Right forelimb (tissue), 1 donor: ENCODE results near the gene SNX30.

Experiments
- DNase-seq: peaks from one replicate; pipeline ENCODE4 v3.0.0-alpha.2; 2018

SNX30 gene

GRCh38 chr9:112752334-112753125, 2.0 kb downstream of the SNX30 start:
- no peak for DNase-seq

GRCh38 chr9:112753725-112754124, 3.2 kb downstream of the SNX30 start:
- no peak for DNase-seq

GRCh38 chr9:112754578-112754977, 4.0 kb downstream of the SNX30 start:
- no peak for DNase-seq

- DNase-seq = no peak
Observed at GRCh38 chr9:112755016-112755427, 4.5 kb downstream of the SNX30 start.

- no peak for DNase-seq
Observed at GRCh38 chr9:112755675-112756074, 5.1 kb downstream of the SNX30 start.

- DNase-seq = no peak
Observed at GRCh38 chr9:112757282-112757883, 6.8 kb downstream of the SNX30 start.

GRCh38 chr9:112757940-112758339, 7.4 kb downstream of the SNX30 start:
- no peak for DNase-seq

- no peak for DNase-seq
Observed at GRCh38 chr9:112760821-112761220, 10.3 kb downstream of the SNX30 start.

- DNase-seq = no peak
Observed at GRCh38 chr9:112761912-112762655, 11.5 kb downstream of the SNX30 start.

- no peak for DNase-seq
Observed at GRCh38 chr9:112762726-112763518, 12.4 kb downstream of the SNX30 start.

GRCh38 chr9:112764344-112764743, 13.8 kb downstream of the SNX30 start:
- no peak for DNase-seq

GRCh38 chr9:112764837-112765236, 14.3 kb downstream of the SNX30 start:
- no peak for DNase-seq

- DNase-seq = no peak
Observed at GRCh38 chr9:112765281-112765680, 14.7 kb downstream of the SNX30 start.

GRCh38 chr9:112771359-112772214, 21.0 kb downstream of the SNX30 start:
- DNase-seq = no peak

GRCh38 chr9:112772215-112772509, 21.6 kb downstream of the SNX30 start:
- no peak for DNase-seq

GRCh38 chr9:112772551-112772950, 22.0 kb downstream of the SNX30 start:
- DNase-seq = no peak

- DNase-seq = no peak
Observed at GRCh38 chr9:112774006-112774996, 23.7 kb downstream of the SNX30 start.

- no peak for DNase-seq
Observed at GRCh38 chr9:112777914-112778313, 27.4 kb downstream of the SNX30 start.

GRCh38 chr9:112780450-112781036, 30.0 kb downstream of the SNX30 start:
- DNase-seq = no peak

- no peak for DNase-seq
Observed at GRCh38 chr9:112782218-112782617, 31.7 kb downstream of the SNX30 start.

- no peak for DNase-seq
Observed at GRCh38 chr9:112783551-112783954, 33.0 kb downstream of the SNX30 start.
